GM10266 (cell line): ENCODE data around the gene TMTC2.

Experiments used
- DNase-seq: peaks from one replicate; pipeline ENCODE4 v3.0.0; 2012; ENCODE audit errors: extremely low spot score
- CTCF ChIP-seq: IDR thresholded peaks from 2 replicates; pipeline ENCODE4 v1.5.1; 2012; ENCODE audit warnings: mild to moderate bottlenecking, low read depth; ENCODE audit not compliant: control insufficient read depth, insufficient read depth; ENCODE audit errors: missing control alignments

The TMTC2 gene

DNA sequence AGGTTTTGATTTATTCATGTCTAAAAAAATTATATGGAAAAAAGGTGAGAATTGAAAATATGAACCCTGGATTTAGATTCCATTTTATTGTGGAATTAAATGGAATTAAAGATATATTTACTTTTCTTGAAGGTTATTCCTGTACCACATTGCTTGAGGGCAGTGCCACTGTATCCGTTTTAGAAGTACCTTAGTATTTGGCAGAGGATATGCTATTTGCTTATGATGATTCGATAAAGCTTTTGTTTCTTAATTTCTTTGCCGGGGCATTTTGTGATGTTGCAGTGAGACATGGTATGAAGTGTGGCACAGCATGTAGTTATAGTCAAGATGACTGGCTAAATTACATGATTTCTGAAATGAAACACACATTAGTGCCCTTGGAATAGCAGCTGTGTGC, 7.6 kb downstream of the TMTC2 start:
- no peak for TF ChIP-seq CTCF
- DNase-seq: no peak

DNA sequence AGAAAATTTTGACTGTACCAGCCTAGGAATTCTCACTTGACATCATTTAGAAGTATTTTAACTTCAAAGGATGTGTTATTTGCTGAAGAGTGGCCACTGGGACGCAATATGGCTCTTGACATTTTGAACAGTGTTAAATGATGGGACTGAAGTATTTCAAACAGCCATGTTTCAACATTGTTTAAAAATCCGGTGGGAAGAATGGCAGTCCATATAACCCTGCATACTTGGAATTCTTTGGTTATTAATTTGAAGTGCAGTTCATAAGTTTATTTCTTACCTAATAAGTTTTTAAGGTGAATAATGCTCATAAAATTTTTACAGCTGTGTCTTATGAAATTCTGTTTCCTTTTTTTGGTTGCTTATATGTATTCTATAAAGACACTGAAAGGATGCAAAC, 8.3 kb downstream of the TMTC2 start:
- no peak for DNase-seq
- no peak for TF ChIP-seq CTCF

- no peak for TF ChIP-seq CTCF
- DNase-seq: no peak
Observed at GRCh38 chr12:82695531-82695930, 8.8 kb downstream of the TMTC2 start.

DNA sequence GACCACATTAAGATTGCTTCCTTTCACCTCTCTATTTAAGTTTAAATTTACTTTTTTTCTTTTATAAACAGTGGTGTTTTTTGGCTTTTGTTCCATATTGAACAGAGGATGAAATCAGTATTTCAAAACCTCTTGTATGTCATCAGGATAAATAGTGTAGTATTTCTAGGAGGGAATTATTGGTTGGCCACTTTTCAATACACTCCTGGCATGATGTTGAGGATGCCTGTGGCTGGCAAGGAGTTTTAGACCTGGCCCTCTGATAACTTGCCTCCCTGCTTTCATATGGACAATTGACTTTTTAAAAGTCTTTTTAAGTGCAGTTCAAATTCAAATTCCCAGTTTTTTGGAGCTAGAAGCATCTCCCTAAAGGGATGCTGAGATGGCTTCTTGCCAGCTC, 9.8 kb downstream of the TMTC2 start:
- TF ChIP-seq CTCF: no peak
- DNase-seq: no peak

GRCh38 chr12:82698708-82699564, 12.2 kb downstream of the TMTC2 start:
- no peak for DNase-seq
- TF ChIP-seq CTCF: no peak

GRCh38 chr12:82705774-82706173, 19.1 kb downstream of the TMTC2 start:
- TF ChIP-seq CTCF: no peak
- no peak for DNase-seq

DNA sequence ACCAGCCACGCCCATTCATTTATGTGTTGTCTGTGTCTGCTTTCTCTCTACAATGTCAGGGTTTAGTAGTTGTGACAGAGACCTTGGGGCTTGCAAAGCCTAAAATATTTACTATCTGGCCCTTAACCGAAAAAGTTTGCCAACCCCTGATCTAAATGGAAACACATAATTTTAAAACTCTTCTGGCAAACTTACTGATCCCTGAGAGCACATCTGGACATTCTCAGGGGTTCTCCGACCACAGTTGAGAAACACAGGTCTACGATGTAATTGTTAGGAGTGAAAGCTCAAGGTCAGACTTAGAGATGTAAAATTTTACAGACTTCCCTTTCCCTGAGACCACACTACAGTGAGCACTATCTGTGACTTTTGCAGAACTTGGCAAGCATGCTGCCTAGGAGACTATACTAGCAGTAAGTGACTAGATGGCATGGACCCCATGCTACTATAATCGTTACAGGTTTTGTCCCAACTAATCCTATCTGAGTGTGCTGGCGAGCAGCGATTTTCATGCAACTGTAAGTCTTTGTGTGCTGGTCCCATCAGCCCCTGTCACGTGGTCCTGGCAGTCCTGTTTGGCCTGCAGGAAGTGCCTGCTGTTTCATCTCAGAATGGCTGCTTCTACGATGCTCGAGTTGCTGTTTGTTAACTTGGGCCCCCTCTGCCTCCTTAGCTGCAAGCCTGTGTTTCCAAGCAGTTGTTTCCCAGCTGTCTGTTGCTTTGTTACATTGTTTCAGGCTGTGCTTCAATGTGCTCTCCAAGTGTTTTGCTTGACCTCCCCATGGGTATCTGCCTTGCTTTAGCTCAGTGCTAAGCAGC, 21.6 kb downstream of the TMTC2 start:
- no peak for DNase-seq
- no peak for TF ChIP-seq CTCF
